Left ventricle myocardium inferior (tissue), 1 donor: ENCODE results near the gene MYRIP. TPM values are rescaled to one million over a fixed set of nuclear protein-coding genes. Genes with fewer than 3 reads are reported as not detected.

ENCODE experiments used
- DNase-seq: peaks from one replicate; pipeline ENCODE4 v3.0.0-alpha.2; 2020
- H3K27ac ChIP-seq: fragments of 200-600 bp; replicated peaks from 2 replicates; pipeline ENCODE4 v1.8.0; 2021
- H3K27me3 ChIP-seq: fragments of 200-600 bp; 2 replicates; pipeline ENCODE4 v1.8.0; 2021; ENCODE audit warnings: low read depth
- H3K36me3 ChIP-seq: fragments of 200-600 bp; 2 replicates; pipeline ENCODE4 v1.8.0; 2021
- H3K4me1 ChIP-seq: fragments of 200-600 bp; 2 replicates; pipeline ENCODE4 v1.8.0; 2021
- H3K4me3 ChIP-seq: fragments of 200-600 bp; 2 replicates; pipeline ENCODE4 v1.8.0; 2021; ENCODE audit warnings: mild to moderate bottlenecking, moderate library complexity
- H3K9me3 ChIP-seq: fragments of 200-600 bp; replicated peaks from 2 replicates; pipeline ENCODE4 v1.8.0; 2021
- intact Hi-C: fragments of 100-400 bp; cut with micrococcal nuclease; formaldehyde crosslinking; loops from one replicate; pipeline ENCODE4 v1.11.0; 2022
- total RNA-seq: library from RNA; stranded (reverse); fragmentation: NEBNext Ultra II Directional; extraction: Animal tissue kit (Norgen Biotek cat#: 25700); gene quantifications from one replicate; pipeline ENCODE4 v1.2.1, GENCODE V29; 2021
- TF ChIP-seq, protein P1 (sequence below): fragments of 200-600 bp; IDR thresholded peaks from 2 replicates; pipeline ENCODE4 v1.8.0; 2021; ENCODE audit warnings: antibody characterized with exemption, mild to moderate bottlenecking, borderline replicate concordance
- donor health status: DM: no; HTN: yes; CAD: no; lungs with severe emphysema.

The MYRIP gene
- total RNA-seq, 1 donor from 2014 or later, result 1.5 TPM

DNA sequence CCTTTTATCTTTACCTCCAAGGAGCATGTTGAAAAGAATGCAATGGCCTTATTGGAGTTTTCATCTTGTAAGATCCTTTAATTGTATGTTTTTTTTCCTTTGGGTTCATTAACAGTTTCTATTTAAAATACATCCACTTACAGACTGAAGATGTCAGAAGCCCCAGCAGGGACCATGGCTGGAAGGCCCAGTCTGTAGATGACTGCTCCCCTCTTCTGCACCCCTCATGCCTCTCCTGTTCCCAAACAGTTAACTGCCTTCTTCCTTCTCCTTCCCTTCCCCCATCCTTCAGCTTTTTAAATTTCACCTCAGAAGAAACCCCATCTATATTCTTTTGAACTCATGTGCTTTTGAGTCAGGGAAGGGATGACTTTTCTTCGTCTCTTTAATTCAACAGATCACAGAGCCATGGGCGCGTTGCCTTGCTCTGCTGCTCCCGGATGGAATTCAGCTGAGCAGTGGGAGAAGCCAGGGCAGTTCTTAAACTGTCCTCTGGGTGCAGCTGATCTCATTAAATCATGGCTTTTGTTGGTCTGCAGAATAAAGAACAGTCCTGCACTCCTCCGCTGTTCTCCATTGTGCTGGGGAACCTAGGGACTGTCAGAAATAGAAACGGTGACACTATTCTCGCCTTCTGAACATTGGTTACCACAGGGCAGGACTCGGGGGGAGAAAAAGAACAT, 428.6 kb downstream of the MYRIP start:
- H3K4me1 ChIP-seq, result peaks cover 10% of the 10 kb centered on the region
- peaks cover 11% of the 10 kb centered on the region for H3K36me3 ChIP-seq
- no peak overlapping the region for H3K4me3 ChIP-seq
- H3K9me3 ChIP-seq, result peaks cover 3% of the 10 kb centered on the region
- TF ChIP-seq, protein P1, sequence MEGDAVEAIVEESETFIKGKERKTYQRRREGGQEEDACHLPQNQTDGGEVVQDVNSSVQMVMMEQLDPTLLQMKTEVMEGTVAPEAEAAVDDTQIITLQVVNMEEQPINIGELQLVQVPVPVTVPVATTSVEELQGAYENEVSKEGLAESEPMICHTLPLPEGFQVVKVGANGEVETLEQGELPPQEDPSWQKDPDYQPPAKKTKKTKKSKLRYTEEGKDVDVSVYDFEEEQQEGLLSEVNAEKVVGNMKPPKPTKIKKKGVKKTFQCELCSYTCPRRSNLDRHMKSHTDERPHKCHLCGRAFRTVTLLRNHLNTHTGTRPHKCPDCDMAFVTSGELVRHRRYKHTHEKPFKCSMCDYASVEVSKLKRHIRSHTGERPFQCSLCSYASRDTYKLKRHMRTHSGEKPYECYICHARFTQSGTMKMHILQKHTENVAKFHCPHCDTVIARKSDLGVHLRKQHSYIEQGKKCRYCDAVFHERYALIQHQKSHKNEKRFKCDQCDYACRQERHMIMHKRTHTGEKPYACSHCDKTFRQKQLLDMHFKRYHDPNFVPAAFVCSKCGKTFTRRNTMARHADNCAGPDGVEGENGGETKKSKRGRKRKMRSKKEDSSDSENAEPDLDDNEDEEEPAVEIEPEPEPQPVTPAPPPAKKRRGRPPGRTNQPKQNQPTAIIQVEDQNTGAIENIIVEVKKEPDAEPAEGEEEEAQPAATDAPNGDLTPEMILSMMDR, result peak; percentile 65
- intact Hi-C loops, result no loop called here
- no peaks in the 10 kb centered on the region for H3K27me3 ChIP-seq
- peak overlapping the region; percentile 70 for H3K27ac ChIP-seq
- DNase-seq, result no peak

DNA sequence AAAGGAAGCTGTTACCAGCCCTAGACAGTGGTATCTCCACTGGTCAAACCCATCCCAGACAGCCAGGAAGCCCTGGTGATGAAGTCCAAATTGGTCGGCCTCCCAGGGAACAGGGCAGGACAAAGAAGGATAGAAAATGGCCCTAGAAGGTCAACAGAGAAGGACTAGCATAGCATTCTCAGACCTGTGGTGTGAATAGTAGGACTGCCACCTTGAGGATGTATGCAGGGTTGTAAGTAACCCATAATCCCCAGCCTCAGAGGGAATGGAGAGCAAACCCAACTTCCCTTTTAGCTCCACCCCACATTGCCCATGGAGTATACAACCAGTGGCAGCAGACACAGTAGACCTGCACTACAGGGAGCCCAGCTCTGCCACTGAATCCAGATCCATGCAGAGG, 431.5 kb downstream of the MYRIP start:
- Histone ChIP-seq H3K9me3 (no peaks in the 10 kb centered on the region), H3K27me3 (no peaks in the 10 kb centered on the region), H3K27ac (no peak overlapping the region), H3K4me3 (no peak overlapping the region), H3K4me1 (peaks cover 10% of the 10 kb centered on the region), H3K36me3 (no peaks in the 10 kb centered on the region)
- intact Hi-C loops, result no loop called here
- TF ChIP-seq, protein P1, result no peak
- no peak for DNase-seq

DNA sequence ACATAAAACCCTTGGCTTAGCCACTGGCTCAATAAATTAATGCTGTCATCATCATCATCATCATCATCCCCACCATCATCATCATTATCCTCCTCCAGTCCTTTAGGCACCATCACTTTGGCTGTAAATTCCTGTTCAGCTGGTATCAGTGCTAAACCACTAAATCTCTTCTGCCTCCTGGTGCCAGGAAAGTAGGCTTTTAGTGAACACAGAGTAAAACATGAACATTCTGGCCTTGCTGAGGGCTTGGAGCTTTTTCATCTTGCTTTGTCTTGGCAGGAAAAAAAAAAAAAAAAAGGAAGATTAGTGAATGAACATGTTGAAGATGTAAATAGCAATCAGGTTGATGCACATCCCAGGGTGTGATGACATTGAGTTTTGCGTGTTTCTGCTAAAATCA, 432.8 kb downstream of the MYRIP start:
- Histone ChIP-seq H3K27ac (no peak overlapping the region), H3K4me1 (peaks cover 10% of the 10 kb centered on the region), H3K36me3 (no peaks in the 10 kb centered on the region), H3K4me3 (no peak overlapping the region), H3K27me3 (no peaks in the 10 kb centered on the region), H3K9me3 (no peaks in the 10 kb centered on the region)
- no peak for DNase-seq
- TF ChIP-seq, protein P1, result no peak
- intact Hi-C loops, result no loop called here

DNA sequence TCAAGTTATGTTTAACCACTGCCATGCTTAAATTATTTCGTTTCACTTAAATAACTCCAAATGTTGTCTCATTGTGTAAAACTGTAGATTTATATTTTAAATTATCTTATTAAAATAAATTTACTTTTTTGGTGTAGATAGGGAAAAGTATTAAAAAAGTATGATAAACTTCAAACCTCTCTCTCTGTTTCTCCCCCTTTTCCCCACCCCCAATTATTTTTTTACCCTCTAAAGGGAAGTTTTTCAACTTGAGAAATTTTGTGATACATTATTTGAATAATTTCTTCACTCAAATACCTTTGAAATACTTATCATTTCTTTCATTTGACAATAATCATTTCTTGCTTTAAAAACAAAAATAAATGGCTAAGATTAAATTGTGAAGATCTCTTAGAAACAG, 433.2 kb downstream of the MYRIP start:
- peaks cover 7% of the 10 kb centered on the region for H3K4me1 ChIP-seq
- no peak overlapping the region for H3K4me3 ChIP-seq
- TF ChIP-seq, protein P1, result no peak
- no peaks in the 10 kb centered on the region for H3K9me3 ChIP-seq
- intact Hi-C loops, result no loop called here
- H3K27me3 ChIP-seq, result no peaks in the 10 kb centered on the region
- DNase-seq, result no peak
- H3K27ac ChIP-seq, result no peak overlapping the region
- H3K36me3 ChIP-seq, result no peaks in the 10 kb centered on the region

DNA sequence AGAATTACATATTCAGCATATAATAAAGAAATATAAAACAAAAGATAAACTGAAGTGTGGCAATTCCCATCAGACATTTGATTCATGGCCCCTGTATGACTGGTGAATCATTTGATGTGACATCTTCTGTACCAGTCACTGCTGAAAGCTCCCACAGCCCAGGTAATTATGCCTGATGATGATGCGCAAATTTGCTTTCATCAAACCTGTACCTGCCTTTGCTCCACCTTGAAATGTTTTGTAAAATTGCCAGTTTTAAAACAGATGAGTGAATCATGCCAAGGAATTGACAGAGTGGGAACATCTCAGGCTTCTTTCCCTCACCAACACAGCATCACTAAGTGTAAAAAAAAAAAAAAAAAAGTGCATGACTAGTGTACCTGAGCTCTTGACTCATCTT, 433.6 kb downstream of the MYRIP start:
- H3K4me1 ChIP-seq, result peaks cover 4% of the 10 kb centered on the region
- no peaks in the 10 kb centered on the region for H3K27me3 ChIP-seq
- DNase-seq, result no peak
- no peak overlapping the region for H3K27ac ChIP-seq
- TF ChIP-seq, protein P1, result no peak
- no peak overlapping the region for H3K4me3 ChIP-seq
- no peaks in the 10 kb centered on the region for H3K9me3 ChIP-seq
- intact Hi-C loops, result no loop called here
- no peaks in the 10 kb centered on the region for H3K36me3 ChIP-seq
